NB4 (cell line): Measurements from ENCODE around the gene BLVRA.
"Not testable (repeated sequence)": the region's sequence is repeated elsewhere in the genome, so short reads cannot be mapped to it uniquely, and the experiment has no call there.

Experiments
- DNase-seq: peaks from one replicate; pipeline ENCODE4 v3.0.0; 2010; ENCODE audit warnings: low read depth
- H3K4me3 ChIP-seq: one replicate; pipeline ENCODE4 v1.5.1; 2011; ENCODE audit warnings: mild to moderate bottlenecking, low read depth, low read length, moderate library complexity
- CTCF ChIP-seq: IDR thresholded peaks from one replicate; pipeline ENCODE4 v1.5.1; 2012; ENCODE audit warnings: low read depth, low read length
- MYC ChIP-seq: IDR thresholded peaks from 2 replicates; pipeline ENCODE4 v1.6.1; 2011; ENCODE audit warnings: low read depth, low read length
- POLR2A ChIP-seq: IDR thresholded peaks from 2 replicates; pipeline ENCODE4 v1.6.1; 2011; ENCODE audit warnings: mild to moderate bottlenecking; ENCODE audit not compliant: insufficient read length; ENCODE audit errors: extremely low read depth
- TF ChIP-seq, protein P1 (sequence below): IDR thresholded peaks from 2 replicates; pipeline ENCODE4 v1.6.1; 2011; ENCODE audit warnings: low read depth, low read length

BLVRA gene

GRCh38 chr7:43810195-43810941 lies 51.9 kb downstream of the BLVRA start:
- TF ChIP-seq CTCF: peak; percentile 69
- H3K4me3 ChIP-seq: not testable (repeated sequence)
- peak; percentile 67 for DNase-seq

DNA sequence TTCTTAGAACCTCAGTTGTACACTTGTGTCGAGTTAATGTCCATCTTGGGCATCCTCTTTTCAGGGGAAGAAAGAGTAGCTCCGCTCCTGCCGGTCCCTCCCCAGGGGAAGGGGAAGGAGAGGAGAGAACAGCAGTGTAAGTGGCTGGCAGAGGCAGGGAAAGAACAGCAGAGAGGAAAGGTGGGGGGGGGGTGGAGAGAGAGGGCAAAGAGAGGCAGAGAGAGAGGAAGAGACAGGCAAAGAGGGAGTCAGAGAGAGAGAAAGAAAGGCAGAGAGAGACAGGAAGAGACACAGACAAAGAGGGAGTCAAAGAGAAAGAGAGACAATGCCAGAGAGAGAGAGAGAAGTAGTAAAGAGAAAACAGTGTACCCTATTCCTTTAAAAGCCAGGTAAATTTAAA lies 56.9 kb downstream of the BLVRA start:
- TF ChIP-seq CTCF (no peak), MYC (no peak), POLR2A (no peak)
- TF ChIP-seq, protein P1, sequence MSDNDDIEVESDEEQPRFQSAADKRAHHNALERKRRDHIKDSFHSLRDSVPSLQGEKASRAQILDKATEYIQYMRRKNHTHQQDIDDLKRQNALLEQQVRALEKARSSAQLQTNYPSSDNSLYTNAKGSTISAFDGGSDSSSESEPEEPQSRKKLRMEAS: no peak
- no peak overlapping the region for H3K4me3 ChIP-seq
- DNase-seq: no peak

GRCh38 chr7:43816046-43816797 lies 57.7 kb downstream of the BLVRA start:
- DNase-seq, H3K4me3 ChIP-seq: not testable (repeated sequence)

GRCh38 chr7:43823425-43823824 lies 64.9 kb downstream of the BLVRA start:
- not testable (repeated sequence) for DNase-seq, H3K4me3 ChIP-seq

GRCh38 chr7:43823941-43824340 lies 65.5 kb downstream of the BLVRA start:
- DNase-seq: no peak
- TF ChIP-seq, protein P1: no peak
- TF ChIP-seq POLR2A: no peak
- TF ChIP-seq CTCF: no peak
- TF ChIP-seq MYC: no peak
- no peak overlapping the region for H3K4me3 ChIP-seq

- H3K4me3 ChIP-seq, DNase-seq: not testable (repeated sequence)
Observed at GRCh38 chr7:43824513-43824912, 66.0 kb downstream of the BLVRA start.

GRCh38 chr7:43824963-43825362 lies 66.5 kb downstream of the BLVRA start:
- DNase-seq: no peak
- TF ChIP-seq, protein P1: no peak
- TF ChIP-seq CTCF (no peak), MYC (no peak), POLR2A (no peak)
- H3K4me3 ChIP-seq: no peak overlapping the region

DNA sequence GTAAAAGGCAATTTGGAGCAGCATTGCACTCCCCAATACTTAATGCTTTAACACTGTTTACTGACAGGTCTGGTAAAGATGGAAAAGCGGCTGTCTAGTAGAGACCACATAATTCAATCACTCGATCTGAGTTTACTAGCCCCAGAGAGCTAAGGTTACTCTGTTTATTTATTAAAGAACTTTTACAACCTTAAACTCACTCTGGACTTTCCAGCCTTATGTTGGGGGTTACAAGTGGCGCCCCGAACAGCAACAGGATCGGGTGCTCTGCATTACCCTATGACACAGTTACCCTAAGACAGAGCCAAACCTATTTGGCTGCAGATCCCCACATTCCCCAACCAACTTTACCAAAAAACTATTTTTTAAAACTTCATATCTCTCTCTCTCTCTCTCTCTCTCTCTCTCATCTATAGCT lies 66.9 kb downstream of the BLVRA start:
- no peak for DNase-seq
- H3K4me3 ChIP-seq: no peak overlapping the region
- TF ChIP-seq MYC (no peak), CTCF (no peak), POLR2A (no peak)
- TF ChIP-seq, protein P1: no peak

- DNase-seq, H3K4me3 ChIP-seq: not testable (repeated sequence)
Observed at GRCh38 chr7:43830917-43831316, 72.4 kb downstream of the BLVRA start.
